K562 (cell line): ENCODE measurements around the gene DYNLT4. TPM values are rescaled to one million over a fixed set of nuclear protein-coding genes. Genes with fewer than 3 reads are reported as not detected.

Source experiments
- ATAC-seq: fragments of 200-7000 bp; cut with Tn5 transposase; 3 replicates; pipeline ENCODE4 v1.9.1; 2020; ENCODE audit warnings: moderate library complexity
- BruUV-seq: library from RNA; stranded (reverse); fragments of 400-500 nt; replicated peaks from 2 replicates; lab custom pipeline; 2021; lab: Mats Ljungman, UMichigan
- CTCF ChIA-PET: fragments of 300-600 bp; formaldehyde crosslinking; extraction: SDS; loops from one replicate; lab custom pipeline; 2021; ENCODE audit warnings: low intra/inter-chr PET ratio; lab: Yijun Ruan, JAX
- POLR2A ChIA-PET: fragments of 300-600, 350-650 bp; sonication (Branson Sonifier 250); formaldehyde crosslinking; extraction: SDS; loops from one replicate; lab custom pipeline; 2021; ENCODE audit warnings: antibody characterized with exemption, inconsistent platforms; lab: Yijun Ruan, JAX
- DNase-seq, 4 experiments: peaks; one replicate each; pipeline versions ENCODE4 v3.0.0 to v3.0.0-alpha.2; 2011 to 2018; ENCODE audit warnings: low spot score in 3 of 4, mixed read lengths in 3 of 4; ENCODE audit errors: extremely low read depth in 1 of 4
- FAIRE-seq: peaks from 2 replicates; lab custom pipeline; 2011; peaks lifted over from hg19 to GRCh38; lab: Jason Lieb, UNC
- H2AFZ ChIP-seq: 2 replicates; pipeline ENCODE4 v1.6.0; 2011; ENCODE audit warnings: low read depth, low read length, control low read depth, inconsistent platforms
- H3K27ac ChIP-seq: fragments of 200-600 bp; 3 replicates; pipeline ENCODE4 v1.8.0; 2011; ENCODE audit warnings: low read depth, mild to moderate bottlenecking, control low read depth, inconsistent platforms, low read length, moderate library complexity, mixed read lengths; ENCODE audit errors: extremely low read depth
- H3K27me3 ChIP-seq, 2 experiments: fragments of 300-600 bp in 1 of 2; 2 replicates in 1 of 2; 3 replicates in 1 of 2; pipeline versions ENCODE4 v1.6.0 to v1.8.0; 2011; ENCODE audit warnings: inconsistent platforms in 2 of 2, low read length in 2 of 2, mild to moderate bottlenecking in 1 of 2, mixed read lengths in 1 of 2, moderate library complexity in 1 of 2; ENCODE audit not compliant: control insufficient read depth in 2 of 2, insufficient read depth in 2 of 2
- H3K36me3 ChIP-seq: fragments of 300-600 bp; 3 replicates; pipeline ENCODE4 v1.8.0; 2011; ENCODE audit warnings: mild to moderate bottlenecking, low read length, inconsistent platforms; ENCODE audit not compliant: control insufficient read depth, insufficient read depth
- H3K4me1 ChIP-seq, 2 experiments: fragments of 200-600 bp in 1 of 2; replicated peaks in 1 of 2; 2 replicates in 1 of 2; 3 replicates in 1 of 2; pipeline versions ENCODE4 v1.5.1 to v1.8.0; 2011; ENCODE audit warnings: inconsistent platforms in 2 of 2, low read length in 2 of 2, mild to moderate bottlenecking in 1 of 2, mixed read lengths in 1 of 2, moderate library complexity in 1 of 2; ENCODE audit not compliant: control insufficient read depth in 2 of 2, insufficient read depth in 2 of 2
- H3K4me2 ChIP-seq: 2 replicates; pipeline ENCODE4 v1.6.1; 2011; ENCODE audit warnings: low read length, control low read depth, inconsistent platforms, mixed read lengths; ENCODE audit not compliant: insufficient read depth
- H3K4me3 ChIP-seq: fragments of 200-600 bp; sonication (generic), shearing (Covaris generic); 2 replicates; pipeline ENCODE4 v1.5.1; 2016; ENCODE audit warnings: control low read depth, inconsistent platforms
- H3K79me2 ChIP-seq: fragments of 200-600 bp; 3 replicates; pipeline ENCODE4 v1.8.0; 2011; ENCODE audit warnings: low read length, inconsistent platforms; ENCODE audit not compliant: control insufficient read depth, insufficient read depth
- H3K9ac ChIP-seq, 2 experiments: 2 replicates each; pipeline versions ENCODE4 v1.6.0 to v1.6.1; 2011; ENCODE audit warnings: low read depth in 2 of 2, low read length in 2 of 2, control low read depth in 1 of 2, inconsistent platforms in 1 of 2, mild to moderate bottlenecking in 1 of 2, mixed read lengths in 1 of 2; ENCODE audit not compliant: insufficient read depth in 1 of 2
- H3K9me1 ChIP-seq: one replicate; pipeline ENCODE4 v1.6.0; 2011; ENCODE audit warnings: inconsistent platforms, mild to moderate bottlenecking, low read length, moderate library complexity; ENCODE audit not compliant: control insufficient read depth, insufficient read depth
- H3K9me3 ChIP-seq: replicated peaks from 2 replicates; pipeline ENCODE4 v1.5.1; 2011; ENCODE audit warnings: low read depth, low read length, inconsistent platforms; ENCODE audit not compliant: control insufficient read depth, insufficient read depth
- H4K20me1 ChIP-seq: replicated peaks from 2 replicates; pipeline ENCODE4 v1.6.1; 2011; ENCODE audit warnings: low read length, inconsistent platforms, mixed read lengths; ENCODE audit not compliant: control insufficient read depth, insufficient read depth
- ARID2 ChIP-seq: fragments of 450-650 bp; IDR thresholded peaks from 2 replicates; pipeline ENCODE4 v1.6.1; 2017; ENCODE audit warnings: antibody characterized with exemption, mild to moderate bottlenecking
- CBFB ChIP-seq: sonication (generic); formaldehyde crosslinking; IDR thresholded peaks from 2 replicates; pipeline ENCODE4 v1.4.0; 2020; ENCODE audit warnings: mild to moderate bottlenecking, missing genetic modification reagents
- EZH2 ChIP-seq: IDR thresholded peaks from 2 replicates; pipeline ENCODE4 v1.6.1; 2012; ENCODE audit warnings: low read depth, mild to moderate bottlenecking, inconsistent platforms, low read length, borderline replicate concordance
- HEY1 ChIP-seq: fragments of 250-450 bp; sonication (Bioruptor Pico); IDR thresholded peaks from 2 replicates; pipeline ENCODE4 v1.5.0; 2020; ENCODE audit warnings: mild to moderate bottlenecking, moderate library complexity, borderline replicate concordance
- NR4A1 ChIP-seq, 2 experiments: fragments of 250-450 bp in 1 of 2; fragments of 450-650 bp in 1 of 2; sonication (Bioruptor Pico) in 1 of 2; IDR thresholded peaks; 2 replicates each; pipeline versions ENCODE4 v1.4.0 to v1.6.1; 2016 to 2020; ENCODE audit warnings: mild to moderate bottlenecking in 2 of 2, missing compliant biosample characterization in 1 of 2, missing genetic modification characterization in 1 of 2, moderate library complexity in 1 of 2
- RBFOX2 ChIP-seq: fragments of 200-400 bp; formaldehyde crosslinking; IDR thresholded peaks from 2 replicates; pipeline ENCODE4 v1.6.1; 2017; ENCODE audit warnings: low read depth, mild to moderate bottlenecking, low read length, moderate library complexity
- SMAD1 ChIP-seq: fragments of 150-350 bp; IDR thresholded peaks from 2 replicates; pipeline ENCODE4 v1.6.1; 2014; ENCODE audit warnings: low read length, low read depth; ENCODE audit not compliant: partially characterized antibody
- ZFX ChIP-seq: sonication (generic); formaldehyde crosslinking; IDR thresholded peaks from 2 replicates; pipeline ENCODE4 v1.8.0; 2022; ENCODE audit warnings: mild to moderate bottlenecking, missing genetic modification reagents, moderate library complexity
- ZNF197 ChIP-seq: fragments of 200-800 bp; sonication (Bioruptor generic); IDR thresholded peaks from 2 replicates; pipeline ENCODE4 v1.6.1; 2016; ENCODE audit warnings: low read depth, missing genetic modification characterization, missing compliant biosample characterization
- ZNF436 ChIP-seq: fragments of 250-450, 450-650 bp; sonication (Bioruptor Pico); formaldehyde crosslinking; IDR thresholded peaks from 2 replicates; pipeline ENCODE4 v1.7.0; 2020; ENCODE audit warnings: mild to moderate bottlenecking
- ZNF589 ChIP-seq: fragments of 200-800 bp; sonication (Bioruptor generic); IDR thresholded peaks from 2 replicates; pipeline ENCODE4 v1.6.1; 2016; ENCODE audit warnings: low read depth, missing genetic modification characterization, missing compliant biosample characterization
- whole genome bisulfite sequencing: fragments of 100-300 bp; shearing (Covaris generic); methylation state at CpG from one replicate; pipeline ENCODE4 v1.1.6; 2016; ENCODE audit warnings: low coverage, mixed read lengths; ENCODE audit not compliant: insufficient coverage; ENCODE audit errors: missing lambda C conversion rate; 5-methylcytosine and 5-hydroxymethylcytosine counted together
- in situ Hi-C: fragments of 300-500 bp; cut with MboI; formaldehyde crosslinking; loops from 4 replicates; pipeline ENCODE4 v1.15.0; 2018; ENCODE audit warnings: inconsistent platforms, mixed read lengths
- intact Hi-C: fragments of 100-400 bp; cut with micrococcal nuclease; formaldehyde crosslinking; loops from 2 replicates; pipeline ENCODE4 v1.14.2; 2022
- polyA plus RNA-seq, 8 experiments: library from polyadenylated mRNA; depleted of rRNA in 4 of 8; stranded (reverse) in 5 of 8; unstranded in 3 of 8; fragments of >200 nt; fragmentation: Nextera tagmentation in 2 of 8; fragmentation: Illumina TruSeq in 1 of 8; extraction: Ambion mirVana in 2 of 8; extraction: Trizol in 1 of 8; gene quantifications; 2 replicates each; pipeline versions ENCODE4 v1.2.1 to v1.2.3, GENCODE V29; 2011 to 2014; ENCODE audit warnings: inconsistent platforms in 1 of 8, missing spikeins in 1 of 8
- total RNA-seq, 7 experiments: library from RNA; depleted of rRNA in 6 of 7; stranded (reverse); fragments of >200 nt in 6 of 7; fragmentation: Illumina TruSeq in 2 of 7; extraction: Trizol in 2 of 7; gene quantifications; 2 replicates each; pipeline versions ENCODE4 v1.2.1 to v1.2.3, GENCODE V29; 2011 to 2021; ENCODE audit warnings: low replicate concordance in 1 of 7
- TF ChIP-seq, protein P1 (sequence below), 2 experiments: IDR thresholded peaks; 2 replicates each; pipeline ENCODE4 v1.6.1; 2012; ENCODE audit warnings: improper control_type of control experiment in 2 of 2, low read depth in 2 of 2, low read length in 2 of 2, borderline replicate concordance in 1 of 2
- TF ChIP-seq, protein P2 (sequence below), 2 experiments: fragments of 450-650 bp; conservative IDR thresholded peaks; 2 replicates each; pipeline ENCODE4 v1.6.1; 2017; ENCODE audit warnings: mild to moderate bottlenecking in 2 of 2, moderate library complexity in 2 of 2
- TF ChIP-seq, protein P3 (sequence below): conservative IDR thresholded peaks from 2 replicates; pipeline ENCODE4 v1.6.1; 2011; ENCODE audit warnings: low read depth, mild to moderate bottlenecking, low read length; ENCODE audit not compliant: control insufficient read depth

DYNLT4 gene
- total and polyA plus RNA-seq, 9 of the 15 experiments (the other 6 are each of a cell fraction or from before 2014, with no cell fraction given), result 0.29 to 0.73 TPM; not detected in 7

DNA sequence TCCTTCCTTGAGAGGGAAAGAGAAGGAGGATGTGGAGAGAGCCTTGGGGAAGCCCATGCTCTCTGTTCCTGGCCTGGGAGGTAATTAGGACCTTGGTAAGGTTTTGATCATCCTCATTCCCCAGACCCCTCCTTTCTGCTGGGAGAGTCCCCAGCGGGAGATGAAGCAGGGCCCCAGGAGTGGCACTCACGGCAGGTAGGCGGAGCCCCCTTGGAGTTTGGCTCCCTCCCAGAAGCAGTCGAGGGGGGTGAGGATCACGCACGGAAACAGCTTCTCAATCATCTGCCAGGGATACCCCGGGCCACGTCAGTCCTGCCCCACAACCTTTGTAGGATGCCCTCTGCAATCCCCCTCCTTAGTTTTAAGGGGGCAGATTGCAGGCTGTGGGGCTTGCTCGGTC, 24.4 kb upstream of the DYNLT4 start (continued):
- TF ChIP-seq ARID2 (no peak), ZNF436 (CRISPR knock-in tag) (no peak), CBFB (no peak), ZNF197 (no peak), EZH2 (no peak), HEY1 (no peak)
- TF ChIP-seq, protein P1, sequence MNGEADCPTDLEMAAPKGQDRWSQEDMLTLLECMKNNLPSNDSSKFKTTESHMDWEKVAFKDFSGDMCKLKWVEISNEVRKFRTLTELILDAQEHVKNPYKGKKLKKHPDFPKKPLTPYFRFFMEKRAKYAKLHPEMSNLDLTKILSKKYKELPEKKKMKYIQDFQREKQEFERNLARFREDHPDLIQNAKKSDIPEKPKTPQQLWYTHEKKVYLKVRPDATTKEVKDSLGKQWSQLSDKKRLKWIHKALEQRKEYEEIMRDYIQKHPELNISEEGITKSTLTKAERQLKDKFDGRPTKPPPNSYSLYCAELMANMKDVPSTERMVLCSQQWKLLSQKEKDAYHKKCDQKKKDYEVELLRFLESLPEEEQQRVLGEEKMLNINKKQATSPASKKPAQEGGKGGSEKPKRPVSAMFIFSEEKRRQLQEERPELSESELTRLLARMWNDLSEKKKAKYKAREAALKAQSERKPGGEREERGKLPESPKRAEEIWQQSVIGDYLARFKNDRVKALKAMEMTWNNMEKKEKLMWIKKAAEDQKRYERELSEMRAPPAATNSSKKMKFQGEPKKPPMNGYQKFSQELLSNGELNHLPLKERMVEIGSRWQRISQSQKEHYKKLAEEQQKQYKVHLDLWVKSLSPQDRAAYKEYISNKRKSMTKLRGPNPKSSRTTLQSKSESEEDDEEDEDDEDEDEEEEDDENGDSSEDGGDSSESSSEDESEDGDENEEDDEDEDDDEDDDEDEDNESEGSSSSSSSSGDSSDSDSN (IDR thresholded peaks at IDR 0.05; ENCODE audit: borderline replicate concordance in 1 of 2, low read depth in 2 of 2, low read length in 2 of 2), result 0 out of 4 replicates have a peak, but pooled peaks of 1 of the 2 experiments have one; percentile 6

DNA sequence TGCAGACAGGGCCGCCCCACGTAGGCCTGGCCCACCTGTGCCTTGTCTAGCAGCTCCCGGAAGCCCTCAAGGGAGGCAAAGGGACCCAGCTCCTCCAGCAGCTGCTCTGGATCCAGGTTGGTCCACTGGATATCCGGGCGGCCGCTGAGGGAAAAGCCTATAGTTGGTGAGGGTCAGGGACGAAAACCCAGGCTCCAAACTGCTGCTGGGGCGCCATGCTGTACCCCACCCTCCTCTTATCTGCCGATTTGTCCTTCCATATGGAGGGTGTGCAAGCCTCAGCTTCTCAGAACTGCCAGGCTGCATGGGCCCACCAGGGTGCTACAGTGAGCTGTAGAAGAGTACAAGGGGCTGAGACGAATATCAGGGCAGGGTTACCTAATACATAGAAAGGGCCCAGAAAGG, 23.8 kb upstream of the DYNLT4 start:
- intact Hi-C loops (loop anchor here (5.0 to 10.0 kb wide), 2 partner anchors 39 to 394 kb away; no protein-coding TSS in a partner anchor), in situ Hi-C loops (no loop called here)
- H3K27ac ChIP-seq, result peak overlapping the region; percentile 46
- H3K4me2 ChIP-seq, result peak overlapping the region; percentile 58
- no TSS peak for BruUV-seq
- no peaks in the 10 kb centered on the region for H3K36me3 ChIP-seq
- no peaks in the 10 kb centered on the region for H4K20me1 ChIP-seq
- WGBS, result 32% methylated on average over 8 of the region's 10 CpGs
- no peaks in the 10 kb centered on the region for H3K9me3 ChIP-seq
- POLR2A ChIA-PET, result interaction anchor here (0.6 to 11.1 kb wide), 11 partner anchors 11 to 655 kb away, joined by 3 to 217 read pairs (median 6); partner anchors contain the start of genes BTBD19, PTCH2, RPS8 and UROD
- no peaks in the 10 kb centered on the region for H3K9me1 ChIP-seq
- ATAC-seq, result peak; percentile 74
- peaks cover 51 to 75% of the 10 kb centered on the region in 2 experiments for H3K4me1 ChIP-seq
- H2AFZ ChIP-seq, result peak overlapping the region; percentile 93
- CTCF ChIA-PET, result no interaction called here
- FAIRE-seq, result peak; percentile 51
- no peaks in the 10 kb centered on the region for H3K27me3 ChIP-seq
- H3K4me3 ChIP-seq, result no peak overlapping the region
- DNase-seq, result peak; percentile 73 to 82 (median 78)
- peak overlapping the region; percentile 45 to 87 for H3K9ac ChIP-seq
- H3K79me2 ChIP-seq, result no peaks in the 10 kb centered on the region
- TF ChIP-seq SMAD1, result peak; percentile 24
- peak; percentile 69; the same call in 1 of the 2 replicates for TF ChIP-seq ZNF589
- peak; percentile 44 for TF ChIP-seq RBFOX2
- TF ChIP-seq, protein P2, sequence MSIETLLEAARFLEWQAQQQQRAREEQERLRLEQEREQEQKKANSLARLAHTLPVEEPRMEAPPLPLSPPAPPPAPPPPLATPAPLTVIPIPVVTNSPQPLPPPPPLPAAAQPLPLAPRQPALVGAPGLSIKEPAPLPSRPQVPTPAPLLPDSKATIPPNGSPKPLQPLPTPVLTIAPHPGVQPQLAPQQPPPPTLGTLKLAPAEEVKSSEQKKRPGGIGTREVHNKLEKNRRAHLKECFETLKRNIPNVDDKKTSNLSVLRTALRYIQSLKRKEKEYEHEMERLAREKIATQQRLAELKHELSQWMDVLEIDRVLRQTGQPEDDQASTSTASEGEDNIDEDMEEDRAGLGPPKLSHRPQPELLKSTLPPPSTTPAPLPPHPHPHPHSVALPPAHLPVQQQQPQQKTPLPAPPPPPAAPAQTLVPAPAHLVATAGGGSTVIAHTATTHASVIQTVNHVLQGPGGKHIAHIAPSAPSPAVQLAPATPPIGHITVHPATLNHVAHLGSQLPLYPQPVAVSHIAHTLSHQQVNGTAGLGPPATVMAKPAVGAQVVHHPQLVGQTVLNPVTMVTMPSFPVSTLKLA (conservative IDR thresholded peaks at IDR 0.05), result 0 out of 4 replicates have a peak, but pooled peaks of 1 of the 2 experiments have one; percentile 34
- TF ChIP-seq, protein P3, sequence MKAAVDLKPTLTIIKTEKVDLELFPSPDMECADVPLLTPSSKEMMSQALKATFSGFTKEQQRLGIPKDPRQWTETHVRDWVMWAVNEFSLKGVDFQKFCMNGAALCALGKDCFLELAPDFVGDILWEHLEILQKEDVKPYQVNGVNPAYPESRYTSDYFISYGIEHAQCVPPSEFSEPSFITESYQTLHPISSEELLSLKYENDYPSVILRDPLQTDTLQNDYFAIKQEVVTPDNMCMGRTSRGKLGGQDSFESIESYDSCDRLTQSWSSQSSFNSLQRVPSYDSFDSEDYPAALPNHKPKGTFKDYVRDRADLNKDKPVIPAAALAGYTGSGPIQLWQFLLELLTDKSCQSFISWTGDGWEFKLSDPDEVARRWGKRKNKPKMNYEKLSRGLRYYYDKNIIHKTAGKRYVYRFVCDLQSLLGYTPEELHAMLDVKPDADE, result 0 out of 2 replicates have a peak, but pooled peaks have one; percentile 26
- TF ChIP-seq ZFX (CRISPR knock-in tag), result 0 out of 2 replicates have a peak, but pooled peaks have one; percentile 23
- TF ChIP-seq NR4A1 (CRISPR knock-in tag; IDR thresholded peaks at IDR 0.05), result no peak
- peak; percentile 83; the same call in 1 of the 2 replicates for TF ChIP-seq NR4A1 (tag; IDR thresholded peaks at IDR 0.05)
